Keratinocyte (primary cell): ENCODE measurements around the gene ERRFI1. TPM values are rescaled to one million over a fixed set of nuclear protein-coding genes. Genes with fewer than 3 reads are reported as not detected.

Experiments used
- DNase-seq: peaks from one replicate; pipeline ENCODE4 v3.0.0-alpha.2; 2011; ENCODE audit warnings: low read depth, missing footprints, low spot score
- FAIRE-seq: peaks from 2 replicates; lab custom pipeline; 2011; peaks lifted over from hg19 to GRCh38; lab: Jason Lieb, UNC
- H2AFZ ChIP-seq: 2 replicates; pipeline ENCODE4 v1.6.0; 2012; ENCODE audit warnings: low read length, control low read depth, inconsistent platforms; ENCODE audit not compliant: control insufficient read depth
- H3K27ac ChIP-seq: 2 replicates; pipeline ENCODE4 v1.5.1; 2011; ENCODE audit warnings: low read length; ENCODE audit not compliant: control insufficient read depth, insufficient read depth
- H3K27me3 ChIP-seq: 3 replicates; pipeline ENCODE4 v1.6.0; 2011; ENCODE audit warnings: low read length; ENCODE audit not compliant: control insufficient read depth, insufficient read depth; ENCODE audit errors: extremely low read depth
- H3K36me3 ChIP-seq, 2 experiments: 2 replicates in 1 of 2; 3 replicates in 1 of 2; pipeline ENCODE4 v1.5.1; 2011; ENCODE audit warnings: low read length in 2 of 2, mild to moderate bottlenecking in 1 of 2; ENCODE audit not compliant: control insufficient read depth in 2 of 2, insufficient read depth in 2 of 2; ENCODE audit errors: extremely low read depth in 1 of 2
- H3K4me1 ChIP-seq: 3 replicates; pipeline ENCODE4 v1.5.1; 2011; ENCODE audit warnings: low read length; ENCODE audit not compliant: control insufficient read depth, insufficient read depth; ENCODE audit errors: extremely low read depth
- H3K4me2 ChIP-seq: 3 replicates; pipeline ENCODE4 v1.6.0; 2011; ENCODE audit warnings: low read depth, low read length; ENCODE audit not compliant: control insufficient read depth, insufficient read depth; ENCODE audit errors: extremely low read depth
- H3K4me3 ChIP-seq, 3 experiments: fragments of 200-600 bp in 1 of 3; sonication (generic) in 1 of 3; 2 replicates in 2 of 3; 3 replicates in 1 of 3; pipeline ENCODE4 v1.5.1; 2011 to 2016; ENCODE audit warnings: low read length in 3 of 3, mild to moderate bottlenecking in 3 of 3, control low read depth in 2 of 3, inconsistent platforms in 1 of 3, low read depth in 1 of 3, mixed read lengths in 1 of 3, mixed run types in 1 of 3, moderate library complexity in 1 of 3; ENCODE audit not compliant: control insufficient read depth in 2 of 3, insufficient read depth in 2 of 3; ENCODE audit errors: extremely low read depth in 1 of 3
- H3K79me2 ChIP-seq: 2 replicates; pipeline ENCODE4 v1.6.0; 2012; ENCODE audit warnings: low read length; ENCODE audit not compliant: control insufficient read depth, insufficient read depth
- H3K9ac ChIP-seq: 3 replicates; pipeline ENCODE4 v1.6.0; 2011; ENCODE audit warnings: low read length; ENCODE audit not compliant: control insufficient read depth, insufficient read depth; ENCODE audit errors: extremely low read depth
- H3K9me1 ChIP-seq: 3 replicates; pipeline ENCODE4 v1.6.0; 2011; ENCODE audit warnings: low read length; ENCODE audit not compliant: control insufficient read depth, insufficient read depth; ENCODE audit errors: extremely low read depth
- H3K9me3 ChIP-seq: 2 replicates; pipeline ENCODE4 v1.5.1; 2012; ENCODE audit warnings: low read depth, low read length; ENCODE audit not compliant: control insufficient read depth
- H4K20me1 ChIP-seq: 3 replicates; pipeline ENCODE4 v1.6.0; 2011; ENCODE audit warnings: low read length; ENCODE audit not compliant: control insufficient read depth, insufficient read depth; ENCODE audit errors: extremely low read depth
- EZH2 ChIP-seq: IDR thresholded peaks from one replicate; pipeline ENCODE4 v1.6.1; 2012; ENCODE audit warnings: inconsistent platforms, mild to moderate bottlenecking, low read length, moderate library complexity
- dilution Hi-C: fragments of 300-500 bp; cut with MboI; formaldehyde crosslinking; loops from one replicate; pipeline ENCODE4 v1.7.0; 2020; ENCODE audit warnings: low sequenced_read_pairs; ENCODE audit not compliant: extremely low pct_ligation_motif_present
- polyA plus RNA-seq, 5 experiments: library from polyadenylated mRNA; depleted of rRNA in 3 of 5; stranded (reverse) in 3 of 5; stranded (forward) in 1 of 5; unstranded in 1 of 5; fragments of >200 nt; gene quantifications; 1 replicate in 1 of 5; 2 replicates in 3 of 5; 3 replicates in 1 of 5; pipeline versions ENCODE4 v1.2.1 to v1.2.3, GENCODE V29; 2011 to 2012; ENCODE audit warnings: missing spikeins in 2 of 5, low read depth in 1 of 5, low replicate concordance in 1 of 5
- TF ChIP-seq, protein P1 (sequence below), 3 experiments: IDR thresholded peaks in 1 of 3; conservative IDR thresholded peaks in 1 of 3; optimal IDR thresholded peaks in 1 of 3; 2 replicates in 2 of 3; 3 replicates in 1 of 3; pipeline versions ENCODE3 to v1.5.1; 2011; ENCODE audit warnings: low read length in 3 of 3, mild to moderate bottlenecking in 3 of 3, moderate library complexity in 2 of 3, control low read depth in 1 of 3, inconsistent platforms in 1 of 3; ENCODE audit not compliant: insufficient read depth in 2 of 3; ENCODE audit errors: extremely low read depth in 1 of 3

Gene ERRFI1
- polyA plus RNA-seq, 1 donor (not counting 4 experiments of a cell fraction or from before 2014, with no cell fraction given), result 130 TPM

DNA sequence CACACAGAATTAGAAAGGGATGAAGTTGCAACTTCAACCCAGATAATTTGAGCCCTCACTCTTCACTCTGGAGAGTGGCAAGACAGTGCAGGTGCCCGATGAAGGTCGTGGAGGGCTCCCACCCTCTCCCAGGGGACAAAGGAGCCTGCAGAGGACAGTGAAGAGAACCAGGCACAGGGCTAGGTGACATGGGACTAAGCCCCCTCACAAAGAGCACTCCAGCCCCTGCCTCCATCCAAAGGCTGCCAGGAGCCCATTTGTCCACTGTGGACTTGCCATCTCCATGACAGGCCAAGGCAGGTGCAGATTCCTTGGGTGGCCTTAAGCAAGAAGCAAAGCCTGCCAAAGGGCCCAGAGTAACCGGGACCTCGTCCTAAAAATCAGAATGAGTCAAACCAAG is 15.1 kb downstream of the ERRFI1 start:
- Histone ChIP-seq H3K4me1 (peaks cover 35% of the 10 kb centered on the region), H3K36me3 (peaks cover 28 to 65% of the 10 kb centered on the region in 2 experiments), H3K4me2 (no peak overlapping the region), H2AFZ (no peak overlapping the region), H3K79me2 (peaks cover 47% of the 10 kb centered on the region), H3K27ac (no peak overlapping the region), H3K9me3 (no peaks in the 10 kb centered on the region), H3K27me3 (no peaks in the 10 kb centered on the region), H3K4me3 (no peak overlapping the region), H3K9ac (no peak overlapping the region), H3K9me1 (peaks cover 5% of the 10 kb centered on the region), H4K20me1 (peaks cover 14% of the 10 kb centered on the region)
- no peak for FAIRE-seq
- dilution Hi-C loops, result loop anchor here (25.0 kb wide), 1 partner anchor 301 kb away; the partner anchor contains the start of gene SLC45A1
- no peak for DNase-seq
- TF ChIP-seq, protein P1, sequence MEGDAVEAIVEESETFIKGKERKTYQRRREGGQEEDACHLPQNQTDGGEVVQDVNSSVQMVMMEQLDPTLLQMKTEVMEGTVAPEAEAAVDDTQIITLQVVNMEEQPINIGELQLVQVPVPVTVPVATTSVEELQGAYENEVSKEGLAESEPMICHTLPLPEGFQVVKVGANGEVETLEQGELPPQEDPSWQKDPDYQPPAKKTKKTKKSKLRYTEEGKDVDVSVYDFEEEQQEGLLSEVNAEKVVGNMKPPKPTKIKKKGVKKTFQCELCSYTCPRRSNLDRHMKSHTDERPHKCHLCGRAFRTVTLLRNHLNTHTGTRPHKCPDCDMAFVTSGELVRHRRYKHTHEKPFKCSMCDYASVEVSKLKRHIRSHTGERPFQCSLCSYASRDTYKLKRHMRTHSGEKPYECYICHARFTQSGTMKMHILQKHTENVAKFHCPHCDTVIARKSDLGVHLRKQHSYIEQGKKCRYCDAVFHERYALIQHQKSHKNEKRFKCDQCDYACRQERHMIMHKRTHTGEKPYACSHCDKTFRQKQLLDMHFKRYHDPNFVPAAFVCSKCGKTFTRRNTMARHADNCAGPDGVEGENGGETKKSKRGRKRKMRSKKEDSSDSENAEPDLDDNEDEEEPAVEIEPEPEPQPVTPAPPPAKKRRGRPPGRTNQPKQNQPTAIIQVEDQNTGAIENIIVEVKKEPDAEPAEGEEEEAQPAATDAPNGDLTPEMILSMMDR (optimal IDR thresholded peaks at IDR 0.05 in 1 of 3, IDR thresholded peaks at IDR 0.05 in 1 of 3, conservative IDR thresholded peaks at IDR 0.05 in 1 of 3; ENCODE audit: extremely low read depth in 1 of 3, insufficient read depth in 2 of 3, low read length in 3 of 3), result no peak
- TF ChIP-seq EZH2, result no peak

DNA sequence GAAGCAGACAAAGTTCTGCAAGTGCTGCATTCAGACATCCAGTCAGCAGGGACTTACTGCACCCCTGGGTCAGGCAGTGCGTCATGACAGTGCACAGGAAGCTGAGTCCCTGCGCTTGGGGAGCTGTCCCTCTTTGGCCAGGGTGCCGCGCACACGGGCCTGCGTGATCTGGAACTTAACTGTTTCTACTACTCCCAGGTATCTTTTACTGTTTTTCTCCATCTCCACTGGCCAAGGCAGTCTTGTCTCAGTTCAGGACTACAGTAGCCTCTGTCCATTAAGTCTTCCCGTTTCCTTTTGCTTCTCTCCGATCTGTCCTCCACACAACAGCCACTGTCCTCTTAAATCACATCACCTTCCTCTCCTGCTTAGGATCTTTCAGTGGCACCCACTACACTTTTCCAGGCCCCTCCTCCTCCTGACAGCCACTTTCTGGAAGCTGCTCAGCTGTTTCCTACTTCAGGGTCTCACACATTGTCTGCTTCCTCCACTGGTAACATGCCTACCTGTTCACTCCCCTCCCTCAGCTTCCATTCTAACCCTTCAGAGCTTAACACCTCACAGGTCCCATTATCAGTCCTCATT is 15.9 kb downstream of the ERRFI1 start:
- Histone ChIP-seq H4K20me1 (peaks cover 14% of the 10 kb centered on the region), H3K4me1 (peaks cover 35% of the 10 kb centered on the region), H2AFZ (no peak overlapping the region), H3K27ac (peak overlapping the region; percentile 33), H3K9me1 (peaks cover 5% of the 10 kb centered on the region), H3K79me2 (peaks cover 38% of the 10 kb centered on the region), H3K4me3 (no peak overlapping the region), H3K9ac (no peak overlapping the region), H3K36me3 (peaks cover 28 to 57% of the 10 kb centered on the region in 2 experiments), H3K27me3 (no peaks in the 10 kb centered on the region), H3K4me2 (no peak overlapping the region), H3K9me3 (no peaks in the 10 kb centered on the region)
- TF ChIP-seq, protein P1 (optimal IDR thresholded peaks at IDR 0.05 in 1 of 3, IDR thresholded peaks at IDR 0.05 in 1 of 3, conservative IDR thresholded peaks at IDR 0.05 in 1 of 3; ENCODE audit: extremely low read depth in 1 of 3, insufficient read depth in 2 of 3, low read length in 3 of 3), result no peak
- no peak for TF ChIP-seq EZH2
- dilution Hi-C loops, result loop anchor here (25.0 kb wide), 1 partner anchor 302 kb away; the partner anchor contains the start of gene SLC45A1
- FAIRE-seq (no peak), DNase-seq (no peak)
